K562 (cell line): ENCODE measurements around the gene SLC39A13. TPM values are rescaled to one million over a fixed set of nuclear protein-coding genes. Genes with fewer than 3 reads are reported as not detected.

ENCODE experiments used
- ATAC-seq: fragments of 200-7000 bp; cut with Tn5 transposase; 3 replicates; pipeline ENCODE4 v1.9.1; 2020; ENCODE audit warnings: moderate library complexity
- BruUV-seq: library from RNA; stranded (reverse); fragments of 400-500 nt; replicated peaks from 2 replicates; lab custom pipeline; 2021; lab: Mats Ljungman, UMichigan
- CTCF ChIA-PET: fragments of 300-600 bp; formaldehyde crosslinking; extraction: SDS; loops from one replicate; lab custom pipeline; 2021; ENCODE audit warnings: low intra/inter-chr PET ratio; lab: Yijun Ruan, JAX
- POLR2A ChIA-PET: fragments of 300-600, 350-650 bp; sonication (Branson Sonifier 250); formaldehyde crosslinking; extraction: SDS; loops from one replicate; lab custom pipeline; 2021; ENCODE audit warnings: antibody characterized with exemption, inconsistent platforms; lab: Yijun Ruan, JAX
- DNase-seq, 4 experiments: peaks; one replicate each; pipeline versions ENCODE4 v3.0.0 to v3.0.0-alpha.2; 2011 to 2018; ENCODE audit warnings: low spot score in 3 of 4, mixed read lengths in 3 of 4; ENCODE audit errors: extremely low read depth in 1 of 4
- FAIRE-seq: peaks from 2 replicates; lab custom pipeline; 2011; peaks lifted over from hg19 to GRCh38; lab: Jason Lieb, UNC
- H2AFZ ChIP-seq: 2 replicates; pipeline ENCODE4 v1.6.0; 2011; ENCODE audit warnings: low read depth, low read length, control low read depth, inconsistent platforms
- H3K27ac ChIP-seq: fragments of 200-600 bp; 3 replicates; pipeline ENCODE4 v1.8.0; 2011; ENCODE audit warnings: low read depth, mild to moderate bottlenecking, control low read depth, inconsistent platforms, low read length, moderate library complexity, mixed read lengths; ENCODE audit errors: extremely low read depth
- H3K27me3 ChIP-seq, 2 experiments: fragments of 300-600 bp in 1 of 2; 2 replicates in 1 of 2; 3 replicates in 1 of 2; pipeline versions ENCODE4 v1.6.0 to v1.8.0; 2011; ENCODE audit warnings: inconsistent platforms in 2 of 2, low read length in 2 of 2, mild to moderate bottlenecking in 1 of 2, mixed read lengths in 1 of 2, moderate library complexity in 1 of 2; ENCODE audit not compliant: control insufficient read depth in 2 of 2, insufficient read depth in 2 of 2
- H3K36me3 ChIP-seq: fragments of 300-600 bp; 3 replicates; pipeline ENCODE4 v1.8.0; 2011; ENCODE audit warnings: mild to moderate bottlenecking, low read length, inconsistent platforms; ENCODE audit not compliant: control insufficient read depth, insufficient read depth
- H3K4me1 ChIP-seq, 2 experiments: fragments of 200-600 bp in 1 of 2; replicated peaks in 1 of 2; 2 replicates in 1 of 2; 3 replicates in 1 of 2; pipeline versions ENCODE4 v1.5.1 to v1.8.0; 2011; ENCODE audit warnings: inconsistent platforms in 2 of 2, low read length in 2 of 2, mild to moderate bottlenecking in 1 of 2, mixed read lengths in 1 of 2, moderate library complexity in 1 of 2; ENCODE audit not compliant: control insufficient read depth in 2 of 2, insufficient read depth in 2 of 2
- H3K4me2 ChIP-seq: 2 replicates; pipeline ENCODE4 v1.6.1; 2011; ENCODE audit warnings: low read length, control low read depth, inconsistent platforms, mixed read lengths; ENCODE audit not compliant: insufficient read depth
- H3K4me3 ChIP-seq: fragments of 200-600 bp; sonication (generic), shearing (Covaris generic); 2 replicates; pipeline ENCODE4 v1.5.1; 2016; ENCODE audit warnings: control low read depth, inconsistent platforms
- H3K79me2 ChIP-seq: fragments of 200-600 bp; 3 replicates; pipeline ENCODE4 v1.8.0; 2011; ENCODE audit warnings: low read length, inconsistent platforms; ENCODE audit not compliant: control insufficient read depth, insufficient read depth
- H3K9ac ChIP-seq, 2 experiments: 2 replicates each; pipeline versions ENCODE4 v1.6.0 to v1.6.1; 2011; ENCODE audit warnings: low read depth in 2 of 2, low read length in 2 of 2, control low read depth in 1 of 2, inconsistent platforms in 1 of 2, mild to moderate bottlenecking in 1 of 2, mixed read lengths in 1 of 2; ENCODE audit not compliant: insufficient read depth in 1 of 2
- H3K9me1 ChIP-seq: one replicate; pipeline ENCODE4 v1.6.0; 2011; ENCODE audit warnings: inconsistent platforms, mild to moderate bottlenecking, low read length, moderate library complexity; ENCODE audit not compliant: control insufficient read depth, insufficient read depth
- H3K9me3 ChIP-seq: replicated peaks from 2 replicates; pipeline ENCODE4 v1.5.1; 2011; ENCODE audit warnings: low read depth, low read length, inconsistent platforms; ENCODE audit not compliant: control insufficient read depth, insufficient read depth
- H4K20me1 ChIP-seq: replicated peaks from 2 replicates; pipeline ENCODE4 v1.6.1; 2011; ENCODE audit warnings: low read length, inconsistent platforms, mixed read lengths; ENCODE audit not compliant: control insufficient read depth, insufficient read depth
- CHD4 ChIP-seq: fragments of 200-600 bp; sonication (generic); IDR thresholded peaks from 3 replicates; pipeline ENCODE4 v1.6.1; 2012; ENCODE audit warnings: low read depth, mild to moderate bottlenecking, mixed read lengths, low read length, inconsistent platforms; ENCODE audit not compliant: insufficient read depth, insufficient replicate concordance, poor library complexity, severe bottlenecking
- FUS ChIP-seq: fragments of 200-400 bp; formaldehyde crosslinking; optimal IDR thresholded peaks from 2 replicates; pipeline ENCODE3; 2017; ENCODE audit warnings: low read depth, low read length
- HDAC1 ChIP-seq, 2 experiments: fragments of 450-650 bp; IDR thresholded peaks; 2 replicates each; pipeline ENCODE4 v1.6.1; 2016 to 2017; ENCODE audit warnings: inconsistent platforms in 1 of 2, mild to moderate bottlenecking in 1 of 2, moderate library complexity in 1 of 2
- SAFB ChIP-seq: fragments of 200-400 bp; formaldehyde crosslinking; IDR thresholded peaks from 2 replicates; pipeline ENCODE4 v1.6.1; 2017; ENCODE audit warnings: low read depth, low read length, borderline replicate concordance
- ZFP36 ChIP-seq: fragments of 150-350 bp; IDR thresholded peaks from 2 replicates; pipeline ENCODE4 v1.6.1; 2018; ENCODE audit warnings: low read length, low read depth; ENCODE audit not compliant: partially characterized antibody
- ZNF23 ChIP-seq: fragments of 250-450 bp; sonication (Bioruptor Pico); IDR thresholded peaks from 2 replicates; pipeline ENCODE4 v1.4.0; 2020; ENCODE audit warnings: mild to moderate bottlenecking
- ZNF561 ChIP-seq: fragments of 450-650 bp; formaldehyde crosslinking; conservative IDR thresholded peaks from 2 replicates; pipeline ENCODE4 v1.4.0; 2020; ENCODE audit warnings: mild to moderate bottlenecking, moderate library complexity
- ZNF699 ChIP-seq: fragments of 250-450 bp; sonication (Bioruptor Pico); IDR thresholded peaks from 2 replicates; pipeline ENCODE4 v1.8.0; 2021; ENCODE audit warnings: mild to moderate bottlenecking, moderate library complexity; ENCODE audit not compliant: insufficient replicate concordance
- ZNF77 ChIP-seq: fragments of 250-450 bp; sonication (Bioruptor Pico); IDR thresholded peaks from 2 replicates; pipeline ENCODE4 v1.5.0; 2020
- WGBS: fragments of 100-300 bp; shearing (Covaris generic); methylation state at CpG from one replicate; pipeline ENCODE4 v1.1.6; 2016; ENCODE audit warnings: low coverage, mixed read lengths; ENCODE audit not compliant: insufficient coverage; ENCODE audit errors: missing lambda C conversion rate; 5-methylcytosine and 5-hydroxymethylcytosine counted together
- in situ Hi-C: fragments of 300-500 bp; cut with MboI; formaldehyde crosslinking; loops from 4 replicates; pipeline ENCODE4 v1.15.0; 2018; ENCODE audit warnings: inconsistent platforms, mixed read lengths
- intact Hi-C: fragments of 100-400 bp; cut with micrococcal nuclease; formaldehyde crosslinking; loops from 2 replicates; pipeline ENCODE4 v1.14.2; 2022
- polyA plus RNA-seq, 8 experiments: library from polyadenylated mRNA; depleted of rRNA in 4 of 8; stranded (reverse) in 5 of 8; unstranded in 3 of 8; fragments of >200 nt; fragmentation: Nextera tagmentation in 2 of 8; fragmentation: Illumina TruSeq in 1 of 8; extraction: Ambion mirVana in 2 of 8; extraction: Trizol in 1 of 8; gene quantifications; 2 replicates each; pipeline versions ENCODE4 v1.2.1 to v1.2.3, GENCODE V29; 2011 to 2014; ENCODE audit warnings: inconsistent platforms in 1 of 8, missing spikeins in 1 of 8
- total RNA-seq, 7 experiments: library from RNA; depleted of rRNA in 6 of 7; stranded (reverse); fragments of >200 nt in 6 of 7; fragmentation: Illumina TruSeq in 2 of 7; extraction: Trizol in 2 of 7; gene quantifications; 2 replicates each; pipeline versions ENCODE4 v1.2.1 to v1.2.3, GENCODE V29; 2011 to 2021; ENCODE audit warnings: low replicate concordance in 1 of 7
- TF ChIP-seq, protein P1 (sequence below): sonication (generic); formaldehyde crosslinking; IDR thresholded peaks from 2 replicates; pipeline ENCODE4 v1.8.0; 2023; ENCODE audit warnings: mild to moderate bottlenecking, missing genetic modification reagents
- TF ChIP-seq, protein P2 (sequence below), 3 experiments: IDR thresholded peaks in 2 of 3; conservative IDR thresholded peaks in 1 of 3; 2 replicates each; pipeline ENCODE4 v1.5.1; 2011 to 2012; ENCODE audit warnings: low read length in 3 of 3, mild to moderate bottlenecking in 3 of 3, control low read depth in 2 of 3, improper control_type of control experiment in 1 of 3, inconsistent platforms in 1 of 3, low read depth in 1 of 3, mixed read lengths in 1 of 3, moderate library complexity in 1 of 3; ENCODE audit not compliant: insufficient read depth in 2 of 3
- TF ChIP-seq, protein P3 (sequence below), 2 experiments: IDR thresholded peaks; 2 replicates each; pipeline ENCODE4 v1.6.1; 2011; ENCODE audit warnings: borderline replicate concordance in 1 of 2, control low read depth in 1 of 2, low read depth in 1 of 2, low read length in 1 of 2, mild to moderate bottlenecking in 1 of 2, mixed read lengths in 1 of 2, moderate library complexity in 1 of 2; ENCODE audit not compliant: insufficient read depth in 1 of 2, insufficient read length in 1 of 2, poor library complexity in 1 of 2, severe bottlenecking in 1 of 2; ENCODE audit errors: extremely low read depth in 1 of 2

The SLC39A13 gene
- total and polyA plus RNA-seq, 9 of the 15 experiments (the other 6 are each of a cell fraction or from before 2014, with no cell fraction given), result 0.17 to 15.9 (median 3.2) TPM

DNA sequence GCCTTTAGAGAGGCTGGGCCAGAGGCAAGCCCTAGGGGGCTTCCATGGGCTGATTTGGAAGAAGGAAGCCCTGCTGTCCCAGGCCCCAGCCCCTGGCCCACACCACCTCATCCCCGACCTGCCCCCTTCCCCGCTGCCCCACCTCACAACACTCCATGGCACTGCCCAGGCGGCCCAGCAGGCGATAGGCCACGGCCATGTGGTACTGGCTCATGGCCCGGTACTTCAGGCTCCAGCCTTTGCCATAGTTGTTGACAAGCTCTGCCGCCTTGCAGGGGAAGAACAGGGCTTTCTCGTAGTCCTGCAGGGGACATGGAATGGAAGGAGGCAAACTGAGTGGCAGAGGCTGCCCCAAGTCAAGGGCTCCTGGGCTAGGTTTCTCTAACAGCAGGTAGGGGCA lies 34.1 kb downstream of the SLC39A13 start (continued):
- TF ChIP-seq ZNF699 (CRISPR knock-in tag), result no peak
- TF ChIP-seq CHD4, result no peak
- TF ChIP-seq FUS, result no peak
- TF ChIP-seq ZNF561 (CRISPR knock-in tag), result no peak

DNA sequence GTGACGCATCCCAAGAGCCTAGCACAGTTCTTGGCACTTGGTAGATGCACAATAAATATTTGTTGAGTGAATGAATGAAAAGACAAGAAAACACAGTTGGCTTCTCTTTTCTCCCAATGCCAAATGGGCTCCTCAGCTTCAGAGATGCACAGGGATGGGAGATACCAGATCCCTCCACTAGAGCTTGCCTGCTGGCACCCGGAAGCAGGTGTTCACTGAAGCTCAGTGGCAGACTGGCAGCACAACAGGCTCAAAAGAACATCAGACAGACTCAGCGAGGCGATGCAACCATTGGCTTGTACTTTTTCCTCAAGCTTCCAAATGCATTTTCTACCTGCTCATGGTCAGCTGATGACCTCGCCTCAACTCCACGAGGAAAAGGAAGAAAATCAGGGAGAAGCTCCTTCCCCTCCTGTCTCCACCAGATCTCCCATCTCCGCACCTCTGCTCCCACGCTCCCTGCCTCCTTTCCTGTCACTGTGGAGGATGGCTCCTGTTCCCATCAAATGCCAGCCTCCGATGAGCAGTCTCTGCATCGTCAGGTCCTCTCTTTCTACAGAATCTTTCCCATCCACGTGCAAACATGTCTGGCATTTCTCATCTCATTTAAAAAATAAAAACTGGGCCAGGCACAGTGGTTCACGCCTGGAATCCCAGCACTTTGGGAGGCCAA lies 34.8 kb downstream of the SLC39A13 start:
- Histone ChIP-seq H2AFZ (peak overlapping the region; percentile 30; the same call in 1 of the 2 replicates), H3K4me1 (peaks cover 0 to 10% of the 10 kb centered on the region in 2 experiments; a peak in 2 of 5 replicates), H3K27ac (no peak overlapping the region), H3K79me2 (no peaks in the 10 kb centered on the region), H3K9me3 (no peaks in the 10 kb centered on the region), H4K20me1 (no peaks in the 10 kb centered on the region), H3K27me3 (no peaks in the 10 kb centered on the region), H3K4me2 (no peak overlapping the region), H3K9ac (no peak overlapping the region), H3K4me3 (no peak overlapping the region), H3K36me3 (no peaks in the 10 kb centered on the region), H3K9me1 (no peaks in the 10 kb centered on the region)
- 44% methylated on average over 11 of the region's 12 CpGs for WGBS
- no TSS peak for BruUV-seq
- ChIA-PET POLR2A (interaction anchor here (0.7 to 1.3 kb wide), 4 partner anchors 12 to 43 kb away, joined by 3 to 5 read pairs (median 3); no protein-coding TSS in a partner anchor), CTCF (no interaction called here)
- intact Hi-C loops, result no loop called here
- in situ Hi-C loops, result no loop called here
- ATAC-seq, result peak; percentile 50; the same call in 2 of the 3 replicates
- TF ChIP-seq, protein P1, sequence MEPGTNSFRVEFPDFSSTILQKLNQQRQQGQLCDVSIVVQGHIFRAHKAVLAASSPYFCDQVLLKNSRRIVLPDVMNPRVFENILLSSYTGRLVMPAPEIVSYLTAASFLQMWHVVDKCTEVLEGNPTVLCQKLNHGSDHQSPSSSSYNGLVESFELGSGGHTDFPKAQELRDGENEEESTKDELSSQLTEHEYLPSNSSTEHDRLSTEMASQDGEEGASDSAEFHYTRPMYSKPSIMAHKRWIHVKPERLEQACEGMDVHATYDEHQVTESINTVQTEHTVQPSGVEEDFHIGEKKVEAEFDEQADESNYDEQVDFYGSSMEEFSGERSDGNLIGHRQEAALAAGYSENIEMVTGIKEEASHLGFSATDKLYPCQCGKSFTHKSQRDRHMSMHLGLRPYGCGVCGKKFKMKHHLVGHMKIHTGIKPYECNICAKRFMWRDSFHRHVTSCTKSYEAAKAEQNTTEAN (CRISPR knock-in tag), result no peak
- TF ChIP-seq, protein P2, sequence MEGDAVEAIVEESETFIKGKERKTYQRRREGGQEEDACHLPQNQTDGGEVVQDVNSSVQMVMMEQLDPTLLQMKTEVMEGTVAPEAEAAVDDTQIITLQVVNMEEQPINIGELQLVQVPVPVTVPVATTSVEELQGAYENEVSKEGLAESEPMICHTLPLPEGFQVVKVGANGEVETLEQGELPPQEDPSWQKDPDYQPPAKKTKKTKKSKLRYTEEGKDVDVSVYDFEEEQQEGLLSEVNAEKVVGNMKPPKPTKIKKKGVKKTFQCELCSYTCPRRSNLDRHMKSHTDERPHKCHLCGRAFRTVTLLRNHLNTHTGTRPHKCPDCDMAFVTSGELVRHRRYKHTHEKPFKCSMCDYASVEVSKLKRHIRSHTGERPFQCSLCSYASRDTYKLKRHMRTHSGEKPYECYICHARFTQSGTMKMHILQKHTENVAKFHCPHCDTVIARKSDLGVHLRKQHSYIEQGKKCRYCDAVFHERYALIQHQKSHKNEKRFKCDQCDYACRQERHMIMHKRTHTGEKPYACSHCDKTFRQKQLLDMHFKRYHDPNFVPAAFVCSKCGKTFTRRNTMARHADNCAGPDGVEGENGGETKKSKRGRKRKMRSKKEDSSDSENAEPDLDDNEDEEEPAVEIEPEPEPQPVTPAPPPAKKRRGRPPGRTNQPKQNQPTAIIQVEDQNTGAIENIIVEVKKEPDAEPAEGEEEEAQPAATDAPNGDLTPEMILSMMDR (IDR thresholded peaks at IDR 0.05 in 2 of 3, conservative IDR thresholded peaks at IDR 0.05 in 1 of 3; ENCODE audit: insufficient read depth in 2 of 3, low read depth in 1 of 3, low read length in 3 of 3), result peak in 1 of 3 experiments; percentile 30; a peak in 2 of 6 replicates
- TF ChIP-seq SAFB (no peak), HDAC1 (IDR thresholded peaks at IDR 0.05) (no peak), ZNF23 (CRISPR knock-in tag) (no peak), ZFP36 (no peak), ZNF77 (no peak)
- TF ChIP-seq, protein P3, sequence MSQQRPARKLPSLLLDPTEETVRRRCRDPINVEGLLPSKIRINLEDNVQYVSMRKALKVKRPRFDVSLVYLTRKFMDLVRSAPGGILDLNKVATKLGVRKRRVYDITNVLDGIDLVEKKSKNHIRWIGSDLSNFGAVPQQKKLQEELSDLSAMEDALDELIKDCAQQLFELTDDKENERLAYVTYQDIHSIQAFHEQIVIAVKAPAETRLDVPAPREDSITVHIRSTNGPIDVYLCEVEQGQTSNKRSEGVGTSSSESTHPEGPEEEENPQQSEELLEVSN (IDR thresholded peaks at IDR 0.05; ENCODE audit: borderline replicate concordance in 1 of 2, extremely low read depth in 1 of 2, insufficient read depth in 1 of 2, insufficient read length in 1 of 2, low read depth in 1 of 2, low read length in 1 of 2, poor library complexity in 1 of 2, severe bottlenecking in 1 of 2), result peak in 1 of 2 experiments; percentile 12
- FAIRE-seq, result no peak
- peak in 1 of 4 experiments; percentile 22 for DNase-seq
